Measurements from ENCODE around the gene VPS45.
"Not testable (repeated sequence)": the region's sequence is repeated elsewhere in the genome, so short reads cannot be mapped to it uniquely, and the experiment has no call there.

- not testable (repeated sequence) for TF ChIP-seq CTCF (IDR thresholded peaks at IDR 0.05; ENCODE audit: poor library complexity, severe bottlenecking); TAF1 (IDR thresholded peaks at IDR 0.05; ENCODE audit: low read depth); MXI1 (conservative IDR thresholded peaks at IDR 0.05; ENCODE audit: poor library complexity, severe bottlenecking); POLR2AphosphoS5 (IDR thresholded peaks at IDR 0.05); RAD21 (conservative IDR thresholded peaks at IDR 0.05); EZH2 (IDR thresholded peaks at IDR 0.05; ENCODE audit: borderline replicate concordance, insufficient read depth, low read length, poor library complexity, severe bottlenecking); EP300 (conservative IDR thresholded peaks at IDR 0.05; ENCODE audit: poor library complexity, severe bottlenecking); REST (IDR thresholded peaks at IDR 0.05; ENCODE audit: borderline replicate concordance); SMC3 (conservative IDR thresholded peaks at IDR 0.05; ENCODE audit: poor library complexity)
Measured at GRCh38 chr1:150186438-150186788, 118.8 kb downstream of the VPS45 start.

All from neural cell (in vitro differentiated cells).